ENCODE results near the gene CCL25. TPM values are rescaled to one million over a fixed set of nuclear protein-coding genes. Genes with fewer than 3 reads are reported as not detected.
"Not testable (repeated sequence)": the region's sequence is repeated elsewhere in the genome, so short reads cannot be mapped to it uniquely, and the experiment has no call there.

Gene CCL25
- total RNA-seq, 1 experiment from 2014 or later, result not detected

DNA sequence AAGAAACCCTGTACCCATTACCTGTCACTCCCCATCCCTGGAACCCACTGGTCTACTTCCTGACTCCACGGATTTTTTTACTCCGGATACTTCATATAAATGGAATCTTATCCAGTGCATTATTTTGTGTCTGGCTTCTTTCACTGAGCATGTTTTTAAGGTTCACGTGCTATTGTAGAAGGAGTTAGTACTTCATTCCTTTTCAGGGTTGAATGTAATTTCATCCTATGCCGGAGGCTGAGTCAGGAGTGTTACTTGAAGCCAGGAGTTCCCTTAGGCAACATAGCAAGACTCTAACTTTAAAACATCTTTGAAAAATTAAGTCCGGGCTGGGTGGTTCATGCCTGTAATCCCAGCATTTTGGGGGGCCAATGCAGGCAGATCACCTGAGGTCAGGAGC lies 29.2 kb upstream of the CCL25 start:
- no peaks in the 10 kb centered on the region for H3K4me1 Mint-ChIP-seq (ENCODE audit: low read depth, unreplicated experiment)
- no peak overlapping the region for H3K4me3 Mint-ChIP-seq (ENCODE audit: low read depth, unreplicated experiment)
- CTCF ChIA-PET, result no interaction called here
- H3K27me3 Mint-ChIP-seq (ENCODE audit: unreplicated experiment), result no peaks in the 10 kb centered on the region
- no peaks in the 10 kb centered on the region for H3K36me3 Mint-ChIP-seq (ENCODE audit: insufficient read depth, unreplicated experiment)
- no peaks in the 10 kb centered on the region for H3K9me3 Mint-ChIP-seq (ENCODE audit: low read depth, unreplicated experiment)
- intact Hi-C loops (cut with micrococcal nuclease; ENCODE audit: unreplicated experiment), result no loop called here
- no peak overlapping the region for H3K27ac Mint-ChIP-seq (ENCODE audit: unreplicated experiment)
- DNase-seq, result no peak
- no peak for TF ChIP-seq CTCF (IDR thresholded peaks at IDR 0.05; ENCODE audit: unreplicated experiment)
- BruUV-seq (replicated peaks), result no TSS peak

DNA sequence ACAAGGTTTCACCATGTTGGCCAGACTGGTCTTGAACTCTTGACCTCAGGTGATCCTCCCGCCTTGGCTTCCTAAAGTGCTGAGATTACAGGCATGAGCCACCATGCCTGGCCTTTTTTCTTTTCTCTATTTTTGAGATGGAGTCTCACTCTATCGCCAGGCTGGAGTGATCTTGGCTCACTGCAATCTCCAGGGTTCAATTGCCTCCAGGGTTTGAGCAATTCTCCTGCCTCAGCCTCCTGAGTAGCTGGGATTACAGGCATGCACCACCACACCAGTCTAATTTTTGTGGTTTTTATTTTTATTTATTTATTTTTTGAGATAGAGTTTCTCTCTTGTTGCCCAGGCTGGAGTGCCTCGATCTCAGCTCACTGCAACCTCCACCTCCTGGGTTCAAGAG lies 28.3 kb upstream of the CCL25 start:
- CTCF ChIA-PET; H3K36me3 Mint-ChIP-seq (ENCODE audit: insufficient read depth, unreplicated experiment); intact Hi-C loops (cut with micrococcal nuclease; ENCODE audit: unreplicated experiment); H3K4me3 Mint-ChIP-seq (ENCODE audit: low read depth, unreplicated experiment); H3K27ac Mint-ChIP-seq (ENCODE audit: unreplicated experiment); H3K27me3 Mint-ChIP-seq (ENCODE audit: unreplicated experiment); BruUV-seq (replicated peaks); DNase-seq; H3K9me3 Mint-ChIP-seq (ENCODE audit: low read depth, unreplicated experiment); H3K4me1 Mint-ChIP-seq (ENCODE audit: low read depth, unreplicated experiment): not testable (repeated sequence)

GRCh38 chr19:8025316-8025715 lies 27.2 kb upstream of the CCL25 start:
- CTCF ChIA-PET, result no interaction called here
- Mint-ChIP-seq H3K4me1 (ENCODE audit: low read depth, unreplicated experiment) (no peaks in the 10 kb centered on the region), H3K27me3 (ENCODE audit: unreplicated experiment) (no peaks in the 10 kb centered on the region), H3K36me3 (ENCODE audit: insufficient read depth, unreplicated experiment) (no peaks in the 10 kb centered on the region), H3K4me3 (ENCODE audit: low read depth, unreplicated experiment) (no peak overlapping the region), H3K27ac (ENCODE audit: unreplicated experiment) (no peak overlapping the region), H3K9me3 (ENCODE audit: low read depth, unreplicated experiment) (no peaks in the 10 kb centered on the region)
- BruUV-seq (replicated peaks), result no TSS peak
- no peak for DNase-seq
- intact Hi-C loops (cut with micrococcal nuclease; ENCODE audit: unreplicated experiment), result no loop called here
- no peak for TF ChIP-seq CTCF (IDR thresholded peaks at IDR 0.05; ENCODE audit: unreplicated experiment)

DNA sequence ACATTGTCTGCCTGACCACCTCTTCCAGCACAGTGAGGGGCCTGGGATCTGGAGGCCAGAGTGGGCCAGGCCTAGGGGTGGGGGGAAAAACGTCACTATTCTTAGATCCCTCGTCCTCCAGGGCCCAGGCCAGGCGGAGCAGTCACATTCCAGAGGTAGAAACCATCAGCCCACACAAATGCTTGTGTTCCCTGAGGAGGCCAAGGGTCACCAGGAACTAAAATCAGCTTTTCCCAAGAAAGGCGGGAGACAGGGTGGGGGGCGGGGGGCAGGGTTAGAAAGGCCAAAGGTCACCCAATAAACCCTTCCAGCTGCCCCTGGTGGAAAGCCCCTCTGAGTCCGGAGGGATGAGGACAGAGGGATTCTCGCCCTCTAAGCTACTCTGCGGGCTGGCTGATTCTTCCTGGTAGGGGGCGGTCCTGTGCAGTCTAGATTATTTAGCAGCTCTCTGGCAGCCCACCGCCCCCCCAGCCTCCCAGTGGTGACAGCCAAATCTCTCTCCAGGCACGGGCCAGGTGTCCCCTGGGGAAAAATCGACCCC lies 23.5 kb upstream of the CCL25 start:
- BruUV-seq (replicated peaks), result no TSS peak
- Mint-ChIP-seq H3K4me1 (ENCODE audit: low read depth, unreplicated experiment) (no peaks in the 10 kb centered on the region), H3K9me3 (ENCODE audit: low read depth, unreplicated experiment) (no peaks in the 10 kb centered on the region), H3K36me3 (ENCODE audit: insufficient read depth, unreplicated experiment) (no peaks in the 10 kb centered on the region), H3K4me3 (ENCODE audit: low read depth, unreplicated experiment) (no peak overlapping the region), H3K27ac (ENCODE audit: unreplicated experiment) (no peak overlapping the region), H3K27me3 (ENCODE audit: unreplicated experiment) (no peaks in the 10 kb centered on the region)
- DNase-seq, result no peak
- CTCF ChIA-PET, result interaction anchor here (0.6 kb wide), 1 partner anchor 85 kb away, joined by 3 read pairs; no protein-coding TSS in a partner anchor
- intact Hi-C loops (cut with micrococcal nuclease; ENCODE audit: unreplicated experiment), result no loop called here
- no peak for TF ChIP-seq CTCF (IDR thresholded peaks at IDR 0.05; ENCODE audit: unreplicated experiment)

DNA sequence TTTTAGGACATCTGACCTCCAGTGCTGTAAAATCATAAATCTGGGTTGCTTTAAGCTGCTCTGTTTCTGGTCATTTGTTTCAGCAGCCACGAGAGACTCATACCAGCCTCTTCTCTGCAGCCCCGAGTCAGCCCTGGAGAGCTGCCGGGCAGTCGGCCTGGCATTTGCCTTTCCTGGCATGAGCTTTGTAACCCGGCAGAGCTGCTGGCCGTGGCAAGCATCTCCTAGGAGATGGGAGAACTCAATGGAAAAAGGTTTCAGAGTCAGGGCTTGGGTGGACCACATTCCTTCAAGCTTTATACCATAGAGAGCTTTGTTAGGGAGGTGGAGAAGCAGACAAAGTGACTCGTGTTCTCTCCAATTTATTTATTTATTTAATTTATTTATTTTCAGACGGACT lies 21.6 kb upstream of the CCL25 start:
- no TSS peak for BruUV-seq (replicated peaks)
- DNase-seq, result no peak
- H3K27me3 Mint-ChIP-seq (ENCODE audit: unreplicated experiment), result peaks cover 3% of the 10 kb centered on the region
- CTCF ChIA-PET, result no interaction called here
- no peaks in the 10 kb centered on the region for H3K4me1 Mint-ChIP-seq (ENCODE audit: low read depth, unreplicated experiment)
- TF ChIP-seq CTCF (IDR thresholded peaks at IDR 0.05; ENCODE audit: unreplicated experiment), result no peak
- no peak overlapping the region for H3K4me3 Mint-ChIP-seq (ENCODE audit: low read depth, unreplicated experiment)
- H3K27ac Mint-ChIP-seq (ENCODE audit: unreplicated experiment), result no peak overlapping the region
- intact Hi-C loops (cut with micrococcal nuclease; ENCODE audit: unreplicated experiment), result no loop called here
- H3K36me3 Mint-ChIP-seq (ENCODE audit: insufficient read depth, unreplicated experiment), result no peaks in the 10 kb centered on the region
- no peaks in the 10 kb centered on the region for H3K9me3 Mint-ChIP-seq (ENCODE audit: low read depth, unreplicated experiment)

DNA sequence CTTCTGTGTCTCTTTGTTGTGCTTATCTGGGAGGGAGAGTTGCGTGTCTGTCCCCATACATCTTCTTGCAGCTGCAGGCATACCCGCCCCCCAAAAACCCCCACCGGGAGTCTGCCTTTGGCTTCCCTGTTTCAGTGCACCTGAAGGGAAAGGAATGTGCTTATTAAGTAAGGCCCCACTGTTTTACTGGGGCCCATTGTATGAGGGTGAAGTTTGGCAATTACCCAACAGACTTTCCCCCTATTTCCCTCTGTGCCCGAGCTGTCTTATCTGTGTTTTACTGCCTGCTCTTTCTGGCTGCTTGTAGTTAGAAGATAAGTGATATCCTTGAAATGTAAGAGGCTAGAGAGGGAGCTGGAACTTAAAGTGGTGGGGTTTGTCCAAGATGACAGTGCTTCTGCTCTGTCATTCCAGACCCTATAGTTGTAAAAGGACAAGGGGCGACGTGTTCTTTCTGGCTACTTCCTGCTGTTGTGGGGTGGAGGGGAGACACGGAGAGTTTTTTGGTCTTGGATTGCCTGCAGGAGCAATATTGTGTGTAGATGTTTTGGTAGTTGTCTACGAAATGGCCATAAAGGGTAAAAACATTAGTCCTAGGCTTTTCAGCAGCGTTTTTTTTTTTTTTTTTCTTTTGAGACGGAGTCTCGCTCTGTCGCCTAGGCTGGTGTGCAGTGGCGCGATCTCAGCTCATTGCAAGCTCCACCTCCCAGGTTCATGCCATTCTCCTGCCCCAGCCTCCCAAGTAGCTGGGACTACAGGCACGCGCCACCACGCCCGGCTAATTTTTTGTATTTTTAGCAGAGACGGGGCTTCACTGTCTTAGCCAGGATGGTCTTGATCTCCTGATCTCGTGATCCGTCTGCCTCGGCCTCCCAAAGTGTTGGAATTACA lies 19.0 kb upstream of the CCL25 start:
- BruUV-seq (replicated peaks); H3K9me3 Mint-ChIP-seq (ENCODE audit: low read depth, unreplicated experiment); DNase-seq; intact Hi-C loops (cut with micrococcal nuclease; ENCODE audit: unreplicated experiment); H3K4me3 Mint-ChIP-seq (ENCODE audit: low read depth, unreplicated experiment); H3K4me1 Mint-ChIP-seq (ENCODE audit: low read depth, unreplicated experiment); H3K27ac Mint-ChIP-seq (ENCODE audit: unreplicated experiment); H3K36me3 Mint-ChIP-seq (ENCODE audit: insufficient read depth, unreplicated experiment); CTCF ChIA-PET: not testable (repeated sequence)
- H3K27me3 Mint-ChIP-seq (ENCODE audit: unreplicated experiment), result peaks cover 22% of the 10 kb centered on the region
